ENCODE results near the gene RMDN3. TPM values are rescaled to one million over a fixed set of nuclear protein-coding genes. Genes with fewer than 3 reads are reported as not detected.

Gene RMDN3
- total RNA-seq, 4 donors from 2014 or later, result 21.3 to 31.9 (median 26.4) TPM

GRCh38 chr15:40789999-40790398, 34.9 kb upstream of the RMDN3 start:
- Histone ChIP-seq H3K27ac (peak overlapping the region in 3 of 4 donors; percentile 71 to 76 (median 72)), H3K4me3 (no peak overlapping the region), H3K36me3 (peaks cover 0 to 17% (median 0%) of the 10 kb centered on the region in 3 donors), H3K27me3 (no peaks in the 10 kb centered on the region), H3K9me3 (no peaks in the 10 kb centered on the region), H3K4me1 (peaks cover 43 to 97% (median 46%) of the 10 kb centered on the region in 3 donors)
- WGBS, 2 donors, result 94 to 97% methylated on average over 6 to 8 of the region's 8 CpGs
- DNase-seq, result no peak
- TF ChIP-seq CTCF (IDR thresholded peaks at IDR 0.05) (no peak), POLR2A (IDR thresholded peaks at IDR 0.05) (no peak)
- intact Hi-C loops (cut with DNase I), result no loop called here

GRCh38 chr15:40789119-40789518, 34.1 kb upstream of the RMDN3 start:
- intact Hi-C loops (cut with DNase I), result no loop called here
- no peak for TF ChIP-seq CTCF (IDR thresholded peaks at IDR 0.05)
- TF ChIP-seq POLR2A (IDR thresholded peaks at IDR 0.05), result no peak
- Histone ChIP-seq H3K4me3 (no peak overlapping the region), H3K27ac (peak overlapping the region in 3 of 4 donors; percentile 22 to 68 (median 26)), H3K27me3 (no peaks in the 10 kb centered on the region), H3K9me3 (no peaks in the 10 kb centered on the region), H3K36me3 (peaks cover 0 to 17% (median 0%) of the 10 kb centered on the region in 3 donors), H3K4me1 (peaks cover 43 to 93% (median 46%) of the 10 kb centered on the region in 3 donors)
- 77 to 85% methylated on average over 5 of the region's 5 CpGs for WGBS, 2 donors
- no peak for DNase-seq

GRCh38 chr15:40787991-40788390, 32.9 kb upstream of the RMDN3 start:
- TF ChIP-seq POLR2A (IDR thresholded peaks at IDR 0.05) (no peak), CTCF (IDR thresholded peaks at IDR 0.05) (no peak)
- Histone ChIP-seq H3K27ac (peak overlapping the region; percentile 72 to 86 (median 79)), H3K4me1 (peaks cover 35 to 81% (median 40%) of the 10 kb centered on the region in 3 donors), H3K27me3 (no peaks in the 10 kb centered on the region), H3K9me3 (no peaks in the 10 kb centered on the region), H3K36me3 (peaks cover 0 to 17% (median 0%) of the 10 kb centered on the region in 3 donors), H3K4me3 (no peak overlapping the region)
- WGBS, 2 donors, result 36 to 52% methylated on average over 4 to 5 of the region's 6 CpGs
- DNase-seq, result no peak
- intact Hi-C loops (cut with DNase I), result no loop called here

- 11 to 29% methylated on average over 4 of the region's 4 CpGs for WGBS, 2 donors
- peaks cover 0 to 15% (median 0%) of the 10 kb centered on the region in 3 donors for H3K36me3 ChIP-seq
- no peak overlapping the region for H3K4me3 ChIP-seq
- H3K27ac ChIP-seq, result peak overlapping the region; percentile 72 to 86 (median 79)
- TF ChIP-seq POLR2A (IDR thresholded peaks at IDR 0.05) (no peak), CTCF (IDR thresholded peaks at IDR 0.05) (no peak)
- H3K27me3 ChIP-seq, result no peaks in the 10 kb centered on the region
- DNase-seq, result no peak
- H3K4me1 ChIP-seq, result peaks cover 35 to 81% (median 40%) of the 10 kb centered on the region in 3 donors
- no peaks in the 10 kb centered on the region for H3K9me3 ChIP-seq
- intact Hi-C loops (cut with DNase I), result no loop called here
Measured at GRCh38 chr15:40787344-40787841, 32.3 kb upstream of the RMDN3 start.

GRCh38 chr15:40785814-40786213, 30.8 kb upstream of the RMDN3 start:
- intact Hi-C loops (cut with DNase I), result no loop called here
- no peak for DNase-seq
- H3K9me3 ChIP-seq, result no peaks in the 10 kb centered on the region
- no peak for TF ChIP-seq POLR2A (IDR thresholded peaks at IDR 0.05)
- no peak for TF ChIP-seq CTCF (IDR thresholded peaks at IDR 0.05)
- no peak overlapping the region for H3K4me3 ChIP-seq
- no peaks in the 10 kb centered on the region for H3K27me3 ChIP-seq
- WGBS, 2 donors, result 46 to 53% methylated on average over 2 of the region's 2 CpGs
- no peaks in the 10 kb centered on the region for H3K36me3 ChIP-seq
- peak overlapping the region; percentile 72 to 86 (median 79) for H3K27ac ChIP-seq
- peaks cover 35 to 68% (median 40%) of the 10 kb centered on the region in 3 donors for H3K4me1 ChIP-seq

Measured in esophagus squamous epithelium (tissue), 5 donors.